ENCODE measurements around the gene SNX13.

Gene SNX13

DNA sequence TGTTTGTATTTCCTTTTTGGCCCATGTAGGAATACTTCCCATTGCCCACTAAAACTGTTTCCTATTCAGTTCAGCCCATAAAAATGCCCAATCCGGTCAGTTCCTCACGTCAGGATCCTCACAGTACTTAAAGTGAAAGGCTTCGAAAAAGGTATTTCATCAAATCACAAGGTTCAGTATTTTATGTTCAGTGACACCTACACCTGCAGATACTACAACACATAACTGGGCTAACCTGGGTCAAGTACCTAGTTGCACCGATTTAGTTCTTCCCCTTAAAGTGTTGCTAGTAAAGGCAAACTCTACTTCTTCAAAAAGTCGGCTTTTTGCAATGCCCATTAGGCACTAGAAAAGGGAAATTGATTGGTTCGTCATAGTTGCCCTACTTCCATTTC, 1.1 kb downstream of the SNX13 start:
- no peak for TF ChIP-seq CTCF (IDR thresholded peaks at IDR 0.05; ENCODE audit: insufficient read depth, missing control alignments)
- DNase-seq (ENCODE audit: insufficient read length, low spot score), result no peak
- no peak for FAIRE-seq

GRCh38 chr7:17937506-17938120, 2.7 kb downstream of the SNX13 start:
- FAIRE-seq (no peak), DNase-seq (ENCODE audit: insufficient read length, low spot score) (no peak)
- no peak for TF ChIP-seq CTCF (IDR thresholded peaks at IDR 0.05; ENCODE audit: insufficient read depth, missing control alignments)

DNA sequence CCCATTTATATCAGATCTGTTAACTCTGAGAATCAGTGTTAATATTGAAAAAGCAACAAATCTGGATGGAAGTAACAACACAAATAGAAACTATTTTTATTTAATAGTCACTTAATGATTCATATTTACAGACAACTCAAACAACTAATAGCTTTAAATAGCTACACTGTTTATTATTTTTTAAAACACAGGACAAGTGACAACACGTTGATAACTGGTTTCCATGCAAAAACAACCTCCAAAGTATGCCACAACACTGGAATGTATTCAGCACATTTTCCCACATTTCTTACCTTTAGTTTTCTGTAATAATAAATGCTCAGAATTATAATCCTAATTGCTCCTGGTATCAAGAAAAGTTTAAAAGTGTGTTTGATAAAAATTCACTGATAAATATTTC, 4.0 kb downstream of the SNX13 start:
- FAIRE-seq (no peak), DNase-seq (ENCODE audit: insufficient read length, low spot score) (no peak)
- no peak for TF ChIP-seq CTCF (IDR thresholded peaks at IDR 0.05; ENCODE audit: insufficient read depth, missing control alignments)

- no peak for TF ChIP-seq CTCF (IDR thresholded peaks at IDR 0.05; ENCODE audit: insufficient read depth, missing control alignments)
- FAIRE-seq, result no peak
- DNase-seq (ENCODE audit: insufficient read length, low spot score), result no peak
These were observed 5.6 kb downstream of the SNX13 start for GRCh38 chr7:17934612-17935240.

DNA sequence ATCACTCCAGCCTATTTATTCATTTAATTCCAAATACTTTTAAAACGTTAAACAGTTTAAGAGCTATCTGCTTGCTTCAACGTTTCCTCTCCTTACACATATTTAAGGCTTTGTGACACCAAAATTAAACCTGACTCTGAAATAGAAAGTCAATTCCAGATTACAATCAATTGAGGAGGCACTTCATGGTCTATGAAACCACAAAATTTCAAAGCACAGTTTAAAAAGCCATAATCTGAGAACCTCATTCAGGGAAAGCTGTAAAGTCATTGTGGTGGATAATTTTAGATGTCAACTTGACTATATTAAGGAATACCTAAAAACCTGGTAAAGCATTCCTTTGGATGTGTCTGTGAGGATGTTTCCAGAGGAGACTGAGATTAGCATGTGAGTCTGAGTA, 6.2 kb downstream of the SNX13 start:
- DNase-seq (ENCODE audit: insufficient read length, low spot score) (no peak), FAIRE-seq (no peak)
- no peak for TF ChIP-seq CTCF (IDR thresholded peaks at IDR 0.05; ENCODE audit: insufficient read depth, missing control alignments)

- TF ChIP-seq CTCF (IDR thresholded peaks at IDR 0.05; ENCODE audit: insufficient read depth, missing control alignments), result no peak
- FAIRE-seq (no peak), DNase-seq (ENCODE audit: insufficient read length, low spot score) (no peak)
These were observed 7.5 kb downstream of the SNX13 start for GRCh38 chr7:17932770-17933169.

GRCh38 chr7:17931069-17931468, 9.2 kb downstream of the SNX13 start:
- no peak for FAIRE-seq
- DNase-seq (ENCODE audit: insufficient read length, low spot score), result no peak
- TF ChIP-seq CTCF (IDR thresholded peaks at IDR 0.05; ENCODE audit: insufficient read depth, missing control alignments), result no peak

All from D721Med (cell line).